Lower leg skin (tissue), 4 donors: ENCODE results near the gene PIGR. TPM values are rescaled to one million over a fixed set of nuclear protein-coding genes. Genes with fewer than 3 reads are reported as not detected.

ENCODE experiments used
- DNase-seq, 2 donors: peaks; one replicate each; pipeline ENCODE4 v3.0.0-alpha.2; 2019; ENCODE audit warnings: low spot score in 2 of 2
- H3K4me3 ChIP-seq: fragments of 200-600 bp; sonication (generic); 2 replicates; pipeline ENCODE4 v1.5.1; 2017; ENCODE audit warnings: mild to moderate bottlenecking, low read depth; ENCODE audit not compliant: poor library complexity, severe bottlenecking
- POLR2A ChIP-seq, 2 donors: fragments of 450-650 bp; IDR thresholded peaks; one replicate each; pipeline ENCODE4 v1.6.1; 2016 to 2017; ENCODE audit warnings: antibody characterized with exemption in 2 of 2, mild to moderate bottlenecking in 1 of 2, moderate library complexity in 1 of 2
- WGBS, 2 donors: methylation state at CpG; one replicate each; pipeline ENCODE4 v1.1.5; 2018; 5-methylcytosine and 5-hydroxymethylcytosine counted together
- intact Hi-C: fragments of 100-400 bp; cut with DNase I; formaldehyde crosslinking; loops from one replicate; pipeline ENCODE4 v1.15.0; 2023; ENCODE audit warnings: low total_unique reads
- total RNA-seq, 4 donors: library from RNA; depleted of rRNA; stranded (reverse); fragments of >200 nt; gene quantifications; one replicate each; pipeline ENCODE4 v1.1.0, GENCODE V29; 2016
- TF ChIP-seq, protein P1 (sequence below), 3 donors: fragments of 450-650 bp; IDR thresholded peaks; one replicate each; pipeline ENCODE4 v1.5.1; 2016; ENCODE audit warnings: antibody characterized with exemption in 3 of 3, mild to moderate bottlenecking in 3 of 3, moderate library complexity in 2 of 3

Gene PIGR
- total RNA-seq, 4 donors from 2014 or later, result 0.55 to 4.7 (median 2.0) TPM; not detected in 1

DNA sequence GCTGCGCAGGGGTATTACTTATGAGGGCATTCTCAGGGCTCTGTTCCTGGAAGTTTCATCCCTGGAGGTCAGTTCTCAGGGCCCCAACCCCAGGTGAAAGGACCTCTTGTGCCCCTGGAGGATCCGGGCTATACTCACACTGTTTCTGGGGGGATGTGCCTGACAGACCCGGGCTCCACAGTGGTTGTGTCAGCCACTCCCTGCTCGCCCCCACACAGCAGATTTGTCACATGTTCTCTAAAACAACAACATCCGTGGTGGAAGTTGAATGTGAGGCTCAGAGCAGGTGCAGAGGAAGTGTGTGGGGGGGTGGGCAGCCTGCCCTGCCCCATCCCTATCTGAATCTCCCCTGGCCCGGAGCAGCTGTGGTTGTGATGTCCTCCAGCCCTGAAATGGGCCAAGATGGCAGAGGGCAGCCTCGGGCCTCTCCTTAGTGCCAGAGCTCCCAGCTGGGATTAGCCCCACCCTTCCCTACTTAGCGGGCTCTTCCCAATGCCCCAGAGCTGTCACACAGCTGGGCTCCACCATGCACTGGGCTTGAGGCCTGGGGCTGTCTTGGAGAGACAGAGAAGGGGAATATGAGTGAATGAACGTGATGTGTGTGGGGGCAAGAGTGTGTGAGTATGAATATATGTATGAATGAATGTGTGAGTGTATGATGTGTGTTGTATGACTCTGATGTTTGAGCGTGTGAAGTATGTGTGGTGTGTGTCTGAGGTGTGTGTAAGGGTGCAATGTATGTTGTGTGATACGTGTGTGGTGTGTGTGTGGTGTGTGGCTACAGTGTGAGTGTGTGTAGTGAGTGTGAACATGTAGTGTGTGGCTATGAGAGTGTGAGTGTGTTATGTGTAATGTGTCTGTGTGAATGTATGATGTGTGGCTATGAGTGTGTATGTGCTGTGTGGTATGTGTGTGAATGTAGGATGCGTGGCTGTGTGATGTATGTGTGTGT, 23.0 kb downstream of the PIGR start:
- DNase-seq, result no peak
- intact Hi-C loops, result no loop called here
- H3K4me3 ChIP-seq, result no peak overlapping the region
- WGBS, 2 donors, result 51 to 58% methylated on average over 12 of the region's 12 CpGs
- TF ChIP-seq, protein P1, sequence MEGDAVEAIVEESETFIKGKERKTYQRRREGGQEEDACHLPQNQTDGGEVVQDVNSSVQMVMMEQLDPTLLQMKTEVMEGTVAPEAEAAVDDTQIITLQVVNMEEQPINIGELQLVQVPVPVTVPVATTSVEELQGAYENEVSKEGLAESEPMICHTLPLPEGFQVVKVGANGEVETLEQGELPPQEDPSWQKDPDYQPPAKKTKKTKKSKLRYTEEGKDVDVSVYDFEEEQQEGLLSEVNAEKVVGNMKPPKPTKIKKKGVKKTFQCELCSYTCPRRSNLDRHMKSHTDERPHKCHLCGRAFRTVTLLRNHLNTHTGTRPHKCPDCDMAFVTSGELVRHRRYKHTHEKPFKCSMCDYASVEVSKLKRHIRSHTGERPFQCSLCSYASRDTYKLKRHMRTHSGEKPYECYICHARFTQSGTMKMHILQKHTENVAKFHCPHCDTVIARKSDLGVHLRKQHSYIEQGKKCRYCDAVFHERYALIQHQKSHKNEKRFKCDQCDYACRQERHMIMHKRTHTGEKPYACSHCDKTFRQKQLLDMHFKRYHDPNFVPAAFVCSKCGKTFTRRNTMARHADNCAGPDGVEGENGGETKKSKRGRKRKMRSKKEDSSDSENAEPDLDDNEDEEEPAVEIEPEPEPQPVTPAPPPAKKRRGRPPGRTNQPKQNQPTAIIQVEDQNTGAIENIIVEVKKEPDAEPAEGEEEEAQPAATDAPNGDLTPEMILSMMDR (IDR thresholded peaks at IDR 0.05), result no peak
- no peak for TF ChIP-seq POLR2A (IDR thresholded peaks at IDR 0.05)

DNA sequence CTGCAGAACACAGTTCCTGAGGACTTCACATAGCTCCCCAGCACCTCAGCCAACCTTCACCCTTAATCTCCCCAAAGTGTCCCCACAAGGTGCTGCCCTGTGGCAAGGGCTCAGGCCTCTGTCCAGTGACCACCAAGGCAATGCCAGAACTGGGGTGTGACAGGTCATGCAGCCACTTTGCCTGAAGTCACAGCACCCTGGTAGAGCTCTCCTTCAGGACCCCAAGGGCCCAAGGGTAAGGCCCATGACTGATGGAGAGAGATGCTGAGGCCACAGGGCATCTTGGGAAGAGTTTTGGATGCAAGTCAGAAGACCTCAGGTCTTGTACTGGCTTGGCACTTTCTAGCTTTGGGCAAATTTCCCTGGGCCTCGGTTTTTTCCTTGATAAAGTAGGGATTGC, 23.7 kb downstream of the PIGR start:
- intact Hi-C loops, result no loop called here
- no peak for DNase-seq
- TF ChIP-seq POLR2A (IDR thresholded peaks at IDR 0.05), result no peak
- TF ChIP-seq, protein P1 (IDR thresholded peaks at IDR 0.05), result no peak
- WGBS, 2 donors, result 65 to 69% methylated on average over 1 of the region's 1 CpG
- no peak overlapping the region for H3K4me3 ChIP-seq

- WGBS, 2 donors, result 61 to 71% methylated on average over 7 of the region's 7 CpGs
- intact Hi-C loops, result no loop called here
- no peak for DNase-seq
- no peak within 1 kb of the TSS for H3K4me3 ChIP-seq
- TF ChIP-seq, protein P1 (IDR thresholded peaks at IDR 0.05), result no peak
These were observed 24.4 kb downstream of the PIGR start, which contains the start of gene FCMR for GRCh38 chr1:206921772-206922265. Gene FCMR, minus strand, starts transcription at chr1:206921941. Its CDS starts 87 bp downstream, at chr1:206921854.

GRCh38 chr1:206918076-206918475, 28.2 kb downstream of the PIGR start:
- TF ChIP-seq, protein P1 (IDR thresholded peaks at IDR 0.05), result no peak
- TF ChIP-seq POLR2A (IDR thresholded peaks at IDR 0.05), result no peak
- intact Hi-C loops, result loop anchor here (10.0 kb wide), 3 partner anchors 193 to 433 kb away; no protein-coding TSS in a partner anchor
- no peak for DNase-seq
- 74 to 77% methylated on average over 3 of the region's 3 CpGs for whole genome bisulfite sequencing, 2 donors
- H3K4me3 ChIP-seq, result no peak overlapping the region

GRCh38 chr1:206916000-206916709, 30.1 kb downstream of the PIGR start:
- H3K4me3 ChIP-seq, result no peak overlapping the region
- 78 to 80% methylated on average over 8 of the region's 8 CpGs for WGBS, 2 donors
- TF ChIP-seq, protein P1 (IDR thresholded peaks at IDR 0.05), result no peak
- TF ChIP-seq POLR2A (IDR thresholded peaks at IDR 0.05), result no peak
- DNase-seq, result no peak
- intact Hi-C loops, result loop anchor here (10.0 kb wide), 3 partner anchors 191 to 431 kb away; no protein-coding TSS in a partner anchor
